GM13977 (cell line): ENCODE measurements around the gene ADGRA1.

Experiments used
- DNase-seq: peaks from one replicate; pipeline ENCODE4 v3.0.0; 2012; ENCODE audit warnings: low spot score
- in situ Hi-C: fragments of 300-500 bp; cut with MboI; formaldehyde crosslinking; loops from one replicate; pipeline ENCODE4 v1.12.0; 2022; ENCODE audit warnings: low sequenced_read_pairs, low pct_unique_long_range_greater_than_20kb, mixed read lengths, inconsistent platforms; ENCODE audit not compliant: unreplicated experiment
- TF ChIP-seq, protein P1 (sequence below): IDR thresholded peaks from 2 replicates; pipeline ENCODE4 v1.5.1; 2012; ENCODE audit warnings: mild to moderate bottlenecking, control low read depth; ENCODE audit not compliant: insufficient read depth; ENCODE audit errors: extremely low read depth, missing control alignments

ADGRA1 gene

DNA sequence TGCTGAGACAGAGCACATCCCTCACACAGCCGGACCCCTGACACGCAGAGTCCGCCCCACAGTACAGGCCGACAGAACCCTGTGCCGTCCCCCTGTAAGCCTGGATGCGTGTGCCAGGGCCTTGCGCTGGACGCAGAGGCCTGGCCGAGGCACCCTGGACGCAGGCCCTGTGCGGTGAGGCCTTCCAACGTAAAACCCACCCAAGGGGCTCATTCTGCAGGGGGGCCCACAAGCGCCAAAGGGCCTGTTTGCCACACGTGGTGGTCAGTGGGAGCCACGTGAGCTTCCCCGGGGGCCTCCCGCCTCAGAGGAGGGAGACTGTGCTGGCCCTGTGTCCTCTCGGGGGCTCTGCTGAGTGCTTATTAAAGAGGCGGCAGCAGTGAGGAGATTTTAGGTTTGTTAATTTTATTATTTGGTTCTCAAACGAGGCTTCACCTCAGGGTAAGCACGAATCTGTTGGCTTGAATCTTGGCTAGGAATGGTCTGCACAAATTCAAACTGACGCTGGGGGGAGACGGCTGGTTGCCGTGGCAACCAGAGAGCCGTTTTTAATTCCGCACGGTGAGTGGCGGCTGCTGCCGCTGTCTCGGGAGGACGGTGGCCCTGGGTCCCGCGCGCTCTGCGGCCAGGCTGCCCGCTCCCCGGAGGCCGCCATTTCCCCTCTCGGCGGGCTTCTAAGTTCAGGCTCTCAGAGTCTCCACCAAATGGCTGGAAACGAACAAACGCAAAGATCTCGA lies 4.9 kb upstream of the ADGRA1 start:
- in situ Hi-C loops = no loop called here
- no peak for DNase-seq
- TF ChIP-seq, protein P1, sequence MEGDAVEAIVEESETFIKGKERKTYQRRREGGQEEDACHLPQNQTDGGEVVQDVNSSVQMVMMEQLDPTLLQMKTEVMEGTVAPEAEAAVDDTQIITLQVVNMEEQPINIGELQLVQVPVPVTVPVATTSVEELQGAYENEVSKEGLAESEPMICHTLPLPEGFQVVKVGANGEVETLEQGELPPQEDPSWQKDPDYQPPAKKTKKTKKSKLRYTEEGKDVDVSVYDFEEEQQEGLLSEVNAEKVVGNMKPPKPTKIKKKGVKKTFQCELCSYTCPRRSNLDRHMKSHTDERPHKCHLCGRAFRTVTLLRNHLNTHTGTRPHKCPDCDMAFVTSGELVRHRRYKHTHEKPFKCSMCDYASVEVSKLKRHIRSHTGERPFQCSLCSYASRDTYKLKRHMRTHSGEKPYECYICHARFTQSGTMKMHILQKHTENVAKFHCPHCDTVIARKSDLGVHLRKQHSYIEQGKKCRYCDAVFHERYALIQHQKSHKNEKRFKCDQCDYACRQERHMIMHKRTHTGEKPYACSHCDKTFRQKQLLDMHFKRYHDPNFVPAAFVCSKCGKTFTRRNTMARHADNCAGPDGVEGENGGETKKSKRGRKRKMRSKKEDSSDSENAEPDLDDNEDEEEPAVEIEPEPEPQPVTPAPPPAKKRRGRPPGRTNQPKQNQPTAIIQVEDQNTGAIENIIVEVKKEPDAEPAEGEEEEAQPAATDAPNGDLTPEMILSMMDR = no peak

- DNase-seq = no peak
- in situ Hi-C loops = no loop called here
- TF ChIP-seq, protein P1 = no peak
Measured at GRCh38 chr10:133083422-133084100, 4.2 kb upstream of the ADGRA1 start.

DNA sequence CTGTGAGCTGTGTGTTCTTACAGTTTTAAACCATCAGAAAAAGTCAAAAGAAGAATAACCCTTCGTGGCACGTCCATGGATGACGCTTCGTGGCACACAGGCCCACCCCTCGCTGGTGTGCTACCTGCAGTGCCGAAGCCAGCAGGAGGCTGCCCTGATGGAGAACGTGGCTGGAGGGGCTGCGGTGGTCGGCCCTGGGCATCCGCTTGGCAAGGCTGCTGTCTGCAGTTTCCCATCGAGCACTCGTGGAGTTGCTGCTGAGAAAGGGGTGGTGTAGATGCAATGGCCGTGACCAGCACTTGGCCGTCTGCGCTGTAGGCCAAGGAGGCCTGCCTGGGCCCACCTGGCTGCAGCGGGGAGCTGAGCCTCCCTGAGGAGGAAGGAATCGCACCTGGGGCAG lies 3.2 kb upstream of the ADGRA1 start:
- TF ChIP-seq, protein P1 = no peak
- in situ Hi-C loops = no loop called here
- no peak for DNase-seq

DNA sequence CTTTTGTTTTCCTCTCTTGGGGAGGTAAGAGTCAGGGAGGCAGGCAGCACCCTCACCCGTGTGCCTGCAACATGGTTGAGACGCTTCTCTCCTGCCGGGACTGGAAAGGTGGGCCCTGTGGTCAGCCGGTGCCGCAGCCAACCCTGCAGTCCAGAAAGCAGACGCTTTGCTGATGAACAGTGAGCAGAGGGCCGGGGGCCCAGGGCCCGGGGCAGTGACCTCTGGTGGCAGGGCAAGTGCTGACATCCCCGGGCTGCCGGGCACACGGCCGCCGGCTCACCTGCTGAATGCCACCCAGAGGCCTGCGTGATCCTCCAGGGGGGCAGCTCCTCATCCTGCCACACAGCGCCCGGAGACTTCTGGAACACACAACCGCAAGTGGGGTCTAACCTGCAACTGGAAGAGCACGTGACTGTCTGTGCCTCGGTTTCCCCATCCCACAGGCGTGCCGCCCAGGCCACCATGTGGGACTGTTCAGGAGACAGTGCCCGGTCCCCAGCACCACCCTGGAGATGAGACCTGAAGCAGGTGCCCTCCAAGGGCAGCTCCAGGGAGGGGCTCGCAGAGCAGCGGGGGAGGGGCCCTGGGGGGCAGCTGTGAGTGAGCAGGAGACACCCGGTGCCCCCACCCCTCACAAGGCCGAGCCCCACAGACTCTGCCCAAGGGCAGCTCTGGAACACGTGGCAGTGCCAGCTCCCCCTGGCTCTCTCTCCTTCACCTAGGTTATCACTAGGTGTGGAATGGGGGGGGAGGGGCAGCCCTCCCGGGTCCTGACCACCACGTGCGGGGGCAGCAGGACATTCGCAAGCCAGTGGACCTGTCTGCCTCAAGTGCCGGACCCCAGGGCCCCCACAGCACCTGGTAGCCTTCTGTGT lies 2.2 kb upstream of the ADGRA1 start:
- in situ Hi-C loops = no loop called here
- TF ChIP-seq, protein P1 = no peak
- DNase-seq = no peak

- no peak for DNase-seq
- TF ChIP-seq, protein P1 = no peak
- in situ Hi-C loops = no loop called here
Measured at GRCh38 chr10:133086247-133086646, 1.5 kb upstream of the ADGRA1 start.

DNA sequence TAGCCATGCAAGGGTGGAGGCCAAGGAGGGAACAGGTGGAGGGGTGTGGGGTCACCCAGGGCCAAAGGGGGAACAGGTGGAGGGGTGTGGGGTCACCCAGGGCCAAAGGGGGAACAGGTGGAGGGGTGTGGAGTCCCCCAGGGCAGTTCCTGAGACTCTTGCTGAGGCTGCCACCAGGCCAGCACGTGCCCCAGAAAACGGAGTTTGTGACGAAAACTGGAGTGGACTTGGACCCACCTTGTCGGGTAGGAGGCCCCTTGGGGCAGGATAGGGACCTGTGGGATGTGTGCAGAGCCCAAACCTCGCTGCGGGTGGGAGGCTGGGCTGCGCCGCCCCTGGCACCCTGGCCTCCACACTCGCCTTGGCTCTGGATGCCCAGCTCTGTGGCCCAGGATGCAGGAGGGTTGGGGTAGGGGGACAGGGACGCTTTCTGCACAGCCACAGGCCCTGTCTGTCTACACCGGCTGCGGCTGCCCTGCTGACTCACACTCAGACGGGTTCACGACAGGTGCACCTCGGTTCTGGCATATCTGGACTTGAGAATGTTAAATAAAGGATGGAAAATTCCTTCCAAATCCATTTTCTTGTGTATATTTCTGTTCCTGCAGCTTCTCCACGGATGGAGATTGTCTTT lies 562 bp upstream of the ADGRA1 start:
- DNase-seq = no peak
- TF ChIP-seq, protein P1 = no peak
- in situ Hi-C loops = no loop called here
